Lower lobe of right lung (tissue), 2 donors: Measurements from ENCODE around the gene PHYHD1. TPM values are rescaled to one million over a fixed set of nuclear protein-coding genes. Genes with fewer than 3 reads are reported as not detected.
A peak's percentile ranks its signal among the peaks of the same experiment; 100 is the strongest.

Experiments used
- ATAC-seq, 2 donors: fragments of 200-7000 bp; cut with Tn5 transposase; one replicate each; pipeline ENCODE4 v1.9.1; 2020 to 2022; ENCODE audit warnings: mild to moderate bottlenecking in 2 of 2, moderate library complexity in 2 of 2
- DNase-seq: peaks from one replicate; pipeline ENCODE4 v3.0.0-alpha.2; 2020
- H3K27ac ChIP-seq: fragments of 200-600 bp; one replicate; pipeline ENCODE4 v1.8.0; 2022
- H3K27me3 ChIP-seq: fragments of 200-600 bp; one replicate; pipeline ENCODE4 v1.8.0; 2022; ENCODE audit warnings: low read depth
- H3K36me3 ChIP-seq: fragments of 200-600 bp; one replicate; pipeline ENCODE4 v1.8.0; 2022; ENCODE audit warnings: mild to moderate bottlenecking
- H3K4me1 ChIP-seq: fragments of 200-600 bp; one replicate; pipeline ENCODE4 v1.8.0; 2022
- H3K4me3 ChIP-seq: fragments of 200-600 bp; one replicate; pipeline ENCODE4 v1.8.0; 2022; ENCODE audit warnings: mild to moderate bottlenecking
- H3K9me3 ChIP-seq: fragments of 200-600 bp; one replicate; pipeline ENCODE4 v1.8.0; 2022
- CTCF ChIP-seq: fragments of 200-600 bp; IDR thresholded peaks from one replicate; pipeline ENCODE4 v1.8.0; 2022; ENCODE audit warnings: antibody characterized with exemption, mild to moderate bottlenecking
- intact Hi-C: fragments of 100-400 bp; cut with DNase I; formaldehyde crosslinking; loops from one replicate; pipeline ENCODE4 v1.11.0; 2022
- total RNA-seq: library from RNA; stranded (reverse); fragmentation: NEBNext Ultra II Directional; extraction: Animal tissue kit (Norgen Biotek cat#: 25700); gene quantifications from one replicate; pipeline ENCODE4 v1.2.1, GENCODE V29; 2021
- donor health status: DM: no; HTN: yes; CAD: no; lungs with severe emphysema.

Gene PHYHD1
- total RNA-seq, 1 donor from 2014 or later = 39.8 TPM

- Histone ChIP-seq H3K4me1 (peaks cover 71% of the 10 kb centered on the region), H3K27ac (peak overlapping the region; percentile 86), H3K4me3 (no peak overlapping the region), H3K36me3 (peaks cover 59% of the 10 kb centered on the region), H3K9me3 (no peaks in the 10 kb centered on the region), H3K27me3 (no peaks in the 10 kb centered on the region)
- intact Hi-C loops = no loop called here
- ATAC-seq = peak; percentile 75 to 82
- no peak for TF ChIP-seq CTCF
- DNase-seq = peak; percentile 69
These were observed 8.4 kb upstream of the PHYHD1 start for GRCh38 chr9:128912270-128912853.

GRCh38 chr9:128913048-128913900 lies 7.5 kb upstream of the PHYHD1 start:
- H3K9me3 ChIP-seq = no peaks in the 10 kb centered on the region
- intact Hi-C loops = no loop called here
- peak; percentile 53 for DNase-seq
- H3K27ac ChIP-seq = peak overlapping the region; percentile 86
- peak; percentile 13 to 22 for ATAC-seq
- peaks cover 59% of the 10 kb centered on the region for H3K36me3 ChIP-seq
- no peaks in the 10 kb centered on the region for H3K27me3 ChIP-seq
- TF ChIP-seq CTCF = no peak
- H3K4me1 ChIP-seq = peaks cover 78% of the 10 kb centered on the region
- peak overlapping the region; percentile 30 for H3K4me3 ChIP-seq

DNA sequence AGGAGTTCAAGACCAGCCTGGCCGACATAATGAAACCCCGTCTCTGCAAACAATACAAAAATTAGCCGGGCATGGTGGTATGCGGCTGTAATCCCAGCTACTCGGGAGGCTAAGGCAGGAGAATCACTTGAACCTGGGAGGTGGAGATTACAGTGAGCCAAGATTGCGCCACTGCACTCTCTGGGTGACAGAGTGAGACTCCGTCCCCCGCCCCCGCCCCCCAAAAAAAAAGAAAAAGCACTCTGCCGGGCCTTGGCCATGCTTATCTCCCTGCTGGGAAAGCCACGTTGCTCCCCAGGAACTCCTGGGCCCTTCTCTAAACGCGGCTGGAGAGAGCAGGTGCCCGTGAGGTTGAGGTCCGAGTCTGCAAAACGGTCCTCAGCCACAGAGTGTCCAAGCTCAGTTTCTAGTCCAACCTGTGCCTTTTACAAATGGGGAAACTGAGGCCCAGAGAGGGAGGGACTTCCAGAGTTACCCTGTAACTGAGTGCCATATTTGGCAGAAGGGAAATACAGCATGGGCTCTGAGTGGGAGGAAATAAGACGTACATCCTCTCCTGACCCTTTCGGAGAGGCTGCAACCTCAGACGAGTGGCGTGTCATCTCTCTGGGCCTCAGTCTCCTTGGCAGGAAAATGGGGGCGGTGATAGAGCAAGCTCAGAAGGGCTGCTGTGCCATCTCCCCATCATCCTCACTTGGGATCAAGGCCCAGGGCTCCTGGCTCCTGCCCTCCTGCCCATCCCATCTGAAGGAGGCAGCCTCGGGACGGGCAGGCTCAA lies 6.6 kb upstream of the PHYHD1 start:
- ATAC-seq (peak in 1 of 2 donors; percentile 4), DNase-seq (peak; percentile 58)
- Histone ChIP-seq H3K4me1 (peaks cover 78% of the 10 kb centered on the region), H3K36me3 (peaks cover 51% of the 10 kb centered on the region), H3K27ac (peak overlapping the region; percentile 86), H3K9me3 (no peaks in the 10 kb centered on the region), H3K4me3 (peak overlapping the region; percentile 30), H3K27me3 (no peaks in the 10 kb centered on the region)
- TF ChIP-seq CTCF = no peak
- intact Hi-C loops = no loop called here

DNA sequence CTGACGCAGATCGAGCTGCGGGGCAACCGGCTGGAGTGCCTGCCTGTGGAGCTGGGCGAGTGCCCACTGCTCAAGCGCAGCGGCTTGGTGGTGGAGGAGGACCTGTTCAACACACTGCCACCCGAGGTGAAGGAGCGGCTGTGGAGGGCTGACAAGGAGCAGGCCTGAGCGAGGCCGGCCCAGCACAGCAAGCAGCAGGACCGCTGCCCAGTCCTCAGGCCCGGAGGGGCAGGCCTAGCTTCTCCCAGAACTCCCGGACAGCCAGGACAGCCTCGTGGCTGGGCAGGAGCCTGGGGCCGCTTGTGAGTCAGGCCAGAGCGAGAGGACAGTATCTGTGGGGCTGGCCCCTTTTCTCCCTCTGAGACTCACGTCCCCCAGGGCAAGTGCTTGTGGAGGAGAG lies 4.6 kb upstream of the PHYHD1 start:
- DNase-seq = peak; percentile 77
- no peaks in the 10 kb centered on the region for H3K9me3 ChIP-seq
- ATAC-seq = peak; percentile 20 to 38
- intact Hi-C loops = no loop called here
- peaks cover 80% of the 10 kb centered on the region for H3K4me1 ChIP-seq
- TF ChIP-seq CTCF = no peak
- peak overlapping the region; percentile 40 for H3K4me3 ChIP-seq
- H3K36me3 ChIP-seq = peaks cover 31% of the 10 kb centered on the region
- H3K27me3 ChIP-seq = no peaks in the 10 kb centered on the region
- H3K27ac ChIP-seq = peak overlapping the region; percentile 80

- DNase-seq = no peak
- Histone ChIP-seq H3K36me3 (peaks cover 29% of the 10 kb centered on the region), H3K4me1 (peaks cover 80% of the 10 kb centered on the region), H3K27me3 (no peaks in the 10 kb centered on the region), H3K4me3 (peak overlapping the region; percentile 40), H3K27ac (peak overlapping the region; percentile 80), H3K9me3 (no peaks in the 10 kb centered on the region)
- intact Hi-C loops = no loop called here
- no peak for ATAC-seq
- no peak for TF ChIP-seq CTCF
These were observed 4.0 kb upstream of the PHYHD1 start for GRCh38 chr9:128916745-128917144.
